Natural killer cell (primary cell): ENCODE results near the gene WDR81. TPM values are rescaled to one million over a fixed set of nuclear protein-coding genes. Genes with fewer than 3 reads are reported as not detected.

ENCODE experiments used
- ATAC-seq, 3 donors: fragments of 150-1000 bp in 2 of 3; fragments of 200-7000 bp in 1 of 3; cut with Tn5 transposase; 1 replicate in 1 of 3; 2 replicates in 2 of 3; pipeline ENCODE4 v1.10.0; 2021; ENCODE audit warnings: mild to moderate bottlenecking in 2 of 3, moderate library complexity in 2 of 3
- DNase-seq, 2 donors: peaks; one replicate each; pipeline versions ENCODE4 v3.0.0 to v3.0.0-alpha.2; 2013 to 2021; ENCODE audit warnings: mixed read lengths in 1 of 2
- H3K27ac ChIP-seq: one replicate; pipeline ENCODE4 v1.5.1; 2013; ENCODE audit warnings: mild to moderate bottlenecking, low read length
- H3K27me3 ChIP-seq: one replicate; pipeline ENCODE4 v1.6.1; 2013; ENCODE audit warnings: low read length; ENCODE audit not compliant: control insufficient read depth, insufficient read depth
- H3K36me3 ChIP-seq: one replicate; pipeline ENCODE4 v1.6.1; 2013; ENCODE audit warnings: low read length; ENCODE audit not compliant: control insufficient read depth, insufficient read depth
- H3K4me1 ChIP-seq: one replicate; pipeline ENCODE4 v1.6.1; 2013; ENCODE audit warnings: low read length; ENCODE audit not compliant: control insufficient read depth, insufficient read depth
- H3K4me3 ChIP-seq: one replicate; pipeline ENCODE4 v1.5.1; 2013; ENCODE audit warnings: low read length
- H3K9me3 ChIP-seq: one replicate; pipeline ENCODE4 v1.6.1; 2013; ENCODE audit warnings: low read length; ENCODE audit not compliant: control insufficient read depth, insufficient read depth
- H3K27ac Mint-ChIP-seq, 2 donors: one replicate each; pipeline ENCODE4 v1.8.0; 2022; ENCODE audit warnings: mild to moderate bottlenecking in 2 of 2, mixed read lengths in 2 of 2, moderate library complexity in 1 of 2
- H3K27me3 Mint-ChIP-seq, 2 donors: one replicate each; pipeline ENCODE4 v1.8.0; 2022; ENCODE audit warnings: low read depth in 2 of 2, mixed read lengths in 2 of 2
- H3K36me3 Mint-ChIP-seq: one replicate; pipeline ENCODE4 v1.8.0; 2022; ENCODE audit warnings: mixed read lengths
- H3K4me1 Mint-ChIP-seq, 2 donors: one replicate each; pipeline ENCODE4 v1.8.0; 2022; ENCODE audit warnings: mixed read lengths in 2 of 2
- H3K4me3 Mint-ChIP-seq: one replicate; pipeline ENCODE4 v1.8.0; 2022; ENCODE audit warnings: mild to moderate bottlenecking, moderate library complexity, mixed read lengths
- H3K9me3 Mint-ChIP-seq, 2 donors: one replicate each; pipeline ENCODE4 v1.8.0; 2022; ENCODE audit warnings: mixed read lengths in 2 of 2
- CTCF ChIP-seq: fragments of 200-600 bp; IDR thresholded peaks from one replicate; pipeline ENCODE4 v1.8.0; 2022; ENCODE audit warnings: antibody characterized with exemption
- WGBS: methylation state at CpG from one replicate; pipeline ENCODE4 v1.1.7; 2013; ENCODE audit warnings: missing lambda C conversion rate; ENCODE audit not compliant: insufficient coverage; 5-methylcytosine and 5-hydroxymethylcytosine counted together
- intact Hi-C: fragments of 100-400 bp; cut with micrococcal nuclease; formaldehyde crosslinking; loops from one replicate; pipeline ENCODE4 v1.14.2; 2022
- total RNA-seq, 4 donors: library from RNA; stranded (reverse); fragments of 120-200 nt in 1 of 4; gene quantifications; one replicate each; pipeline versions ENCODE4 v1.2.3 to v1.2.4, GENCODE V29; 2013 to 2022

The WDR81 gene
- total RNA-seq, 3 donors from 2014 or later (not counting 1 experiment from before 2014, with no cell fraction given): 40.8 to 54.2 (median 46.2) TPM

DNA sequence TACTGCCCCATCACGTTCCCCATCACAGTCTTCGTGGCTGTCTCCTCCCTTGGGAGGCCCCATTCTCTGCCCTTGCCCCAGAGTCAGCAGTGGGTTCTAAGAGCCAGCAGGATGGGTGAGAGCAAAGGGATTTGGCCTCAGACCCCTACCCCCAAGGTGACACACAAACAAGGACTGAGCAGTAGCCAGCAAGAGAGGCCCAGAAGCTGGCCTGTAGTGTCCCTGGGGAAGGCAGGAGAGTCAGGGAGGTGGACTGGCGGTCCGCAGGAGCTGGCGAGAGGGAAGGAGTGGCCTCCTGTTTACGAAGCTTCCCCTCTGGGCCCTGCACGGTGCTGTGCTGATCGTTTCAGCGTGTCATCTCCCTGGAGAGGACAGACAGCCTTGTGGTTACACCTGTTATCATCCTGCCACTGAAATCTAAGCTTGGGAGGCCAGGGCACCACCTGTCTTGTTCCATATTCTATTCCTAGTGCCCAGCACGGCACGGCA lies 8.4 kb downstream of the WDR81 start:
- no peak for DNase-seq
- Mint-ChIP-seq H3K4me3 (no peak overlapping the region), H3K9me3 (no peaks in the 10 kb centered on the region), H3K4me1 (peaks cover 8 to 26% of the 10 kb centered on the region in 2 donors), H3K27ac (no peak overlapping the region), H3K36me3 (no peaks in the 10 kb centered on the region), H3K27me3 (no peaks in the 10 kb centered on the region)
- 70% methylated on average over 11 of the region's 11 CpGs for WGBS
- Histone ChIP-seq H3K36me3 (peaks cover 40% of the 10 kb centered on the region), H3K4me3 (no peak overlapping the region), H3K27ac (peak overlapping the region; percentile 9), H3K9me3 (no peaks in the 10 kb centered on the region), H3K27me3 (no peaks in the 10 kb centered on the region), H3K4me1 (peaks cover 6% of the 10 kb centered on the region)
- intact Hi-C loops: no loop called here
- no peak for TF ChIP-seq CTCF
- no peak for ATAC-seq

- Mint-ChIP-seq H3K27me3 (no peaks in the 10 kb centered on the region), H3K4me1 (peaks cover 8 to 23% of the 10 kb centered on the region in 2 donors), H3K27ac (no peak overlapping the region), H3K36me3 (no peaks in the 10 kb centered on the region), H3K9me3 (no peaks in the 10 kb centered on the region), H3K4me3 (no peak overlapping the region)
- Histone ChIP-seq H3K4me1 (no peaks in the 10 kb centered on the region), H3K27ac (no peak overlapping the region), H3K4me3 (no peak overlapping the region), H3K27me3 (no peaks in the 10 kb centered on the region), H3K36me3 (peaks cover 34% of the 10 kb centered on the region), H3K9me3 (no peaks in the 10 kb centered on the region)
- no peak for DNase-seq
- 95% methylated on average over 38 of the region's 38 CpGs for WGBS
- intact Hi-C loops: no loop called here
- TF ChIP-seq CTCF: no peak
- no peak for ATAC-seq
These were observed 9.3 kb downstream of the WDR81 start for GRCh38 chr17:1733759-1734158.

DNA sequence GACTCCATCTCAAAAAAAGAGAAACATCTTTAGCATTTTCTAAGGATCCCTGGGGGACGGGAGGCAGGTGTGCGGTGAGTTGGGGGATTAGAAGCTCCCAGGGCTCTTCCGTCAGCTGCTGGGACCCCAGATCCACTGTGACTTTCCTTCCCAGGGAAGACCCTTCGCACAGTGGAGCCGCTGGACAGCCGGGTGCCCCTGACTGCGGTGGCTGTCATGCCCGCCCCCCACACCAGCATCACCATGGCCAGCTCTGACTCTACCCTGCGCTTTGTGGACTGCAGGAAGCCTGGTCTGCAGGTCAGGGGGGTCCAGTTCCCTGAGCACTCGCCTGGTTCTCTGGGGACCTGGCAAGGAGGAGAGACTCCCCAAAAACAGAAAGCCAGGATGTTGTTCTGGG lies 10.9 kb downstream of the WDR81 start:
- Histone ChIP-seq H3K27me3 (no peaks in the 10 kb centered on the region), H3K27ac (no peak overlapping the region), H3K9me3 (no peaks in the 10 kb centered on the region), H3K36me3 (peaks cover 33% of the 10 kb centered on the region), H3K4me1 (no peaks in the 10 kb centered on the region), H3K4me3 (no peak overlapping the region)
- no peak overlapping the region for H3K4me3 Mint-ChIP-seq
- 96% methylated on average over 10 of the region's 10 CpGs for WGBS
- H3K36me3 Mint-ChIP-seq: no peaks in the 10 kb centered on the region
- H3K4me1 Mint-ChIP-seq: peaks cover 0 to 12% of the 10 kb centered on the region in 2 donors
- no peak for ATAC-seq
- intact Hi-C loops: no loop called here
- no peak overlapping the region for H3K27ac Mint-ChIP-seq
- no peaks in the 10 kb centered on the region for H3K9me3 Mint-ChIP-seq
- no peak for DNase-seq
- no peaks in the 10 kb centered on the region for H3K27me3 Mint-ChIP-seq
- TF ChIP-seq CTCF: no peak

GRCh38 chr17:1735834-1736347 lies 11.4 kb downstream of the WDR81 start:
- Histone ChIP-seq H3K27me3 (no peaks in the 10 kb centered on the region), H3K4me3 (no peak overlapping the region), H3K36me3 (peaks cover 28% of the 10 kb centered on the region), H3K4me1 (no peaks in the 10 kb centered on the region), H3K27ac (no peak overlapping the region), H3K9me3 (no peaks in the 10 kb centered on the region)
- TF ChIP-seq CTCF: no peak
- intact Hi-C loops: no loop called here
- WGBS: 96% methylated on average over 17 of the region's 17 CpGs
- Mint-ChIP-seq H3K9me3 (no peaks in the 10 kb centered on the region), H3K4me1 (peaks cover 0 to 12% of the 10 kb centered on the region in 2 donors), H3K4me3 (no peak overlapping the region), H3K27ac (no peak overlapping the region), H3K36me3 (no peaks in the 10 kb centered on the region), H3K27me3 (no peaks in the 10 kb centered on the region)
- ATAC-seq: no peak
- DNase-seq: no peak
